ENCODE measurements around the gene PPAN.

PPAN gene

DNA sequence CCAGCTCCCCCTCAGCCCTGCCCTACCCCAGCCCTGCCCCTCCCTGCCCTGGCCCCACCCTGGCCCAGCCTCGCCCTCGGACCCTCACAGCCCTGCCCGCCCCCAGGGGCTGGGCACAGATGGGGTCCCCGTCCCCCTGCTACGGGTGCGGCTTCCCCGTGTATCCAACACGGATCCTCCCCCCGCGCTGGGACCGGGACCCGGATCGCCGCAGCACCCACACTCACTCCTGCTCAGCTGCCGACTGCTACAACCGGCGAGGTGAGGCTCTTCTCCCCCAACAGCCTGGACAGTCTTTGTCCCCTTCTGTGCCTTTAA is 14.8 kb upstream of the PPAN start:
- H3K9me2 ChIP-seq (replicated peaks; ENCODE audit: insufficient read depth, low read length) = no peaks in the 10 kb centered on the region
- TF ChIP-seq, protein P1, sequence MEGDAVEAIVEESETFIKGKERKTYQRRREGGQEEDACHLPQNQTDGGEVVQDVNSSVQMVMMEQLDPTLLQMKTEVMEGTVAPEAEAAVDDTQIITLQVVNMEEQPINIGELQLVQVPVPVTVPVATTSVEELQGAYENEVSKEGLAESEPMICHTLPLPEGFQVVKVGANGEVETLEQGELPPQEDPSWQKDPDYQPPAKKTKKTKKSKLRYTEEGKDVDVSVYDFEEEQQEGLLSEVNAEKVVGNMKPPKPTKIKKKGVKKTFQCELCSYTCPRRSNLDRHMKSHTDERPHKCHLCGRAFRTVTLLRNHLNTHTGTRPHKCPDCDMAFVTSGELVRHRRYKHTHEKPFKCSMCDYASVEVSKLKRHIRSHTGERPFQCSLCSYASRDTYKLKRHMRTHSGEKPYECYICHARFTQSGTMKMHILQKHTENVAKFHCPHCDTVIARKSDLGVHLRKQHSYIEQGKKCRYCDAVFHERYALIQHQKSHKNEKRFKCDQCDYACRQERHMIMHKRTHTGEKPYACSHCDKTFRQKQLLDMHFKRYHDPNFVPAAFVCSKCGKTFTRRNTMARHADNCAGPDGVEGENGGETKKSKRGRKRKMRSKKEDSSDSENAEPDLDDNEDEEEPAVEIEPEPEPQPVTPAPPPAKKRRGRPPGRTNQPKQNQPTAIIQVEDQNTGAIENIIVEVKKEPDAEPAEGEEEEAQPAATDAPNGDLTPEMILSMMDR (IDR thresholded peaks at IDR 0.05; ENCODE audit: insufficient read depth, low read length, poor library complexity, severe bottlenecking) = no peak
- no peak for TF ChIP-seq EZH2phosphoT487 (conservative IDR thresholded peaks at IDR 0.05; ENCODE audit: low read length)
- H3K9me3 ChIP-seq (ENCODE audit: insufficient read depth, low read length) = no peaks in the 10 kb centered on the region
- H2AFZ ChIP-seq (ENCODE audit: low read depth, low read length, severe bottlenecking) = no peak overlapping the region
- H3K27ac ChIP-seq (ENCODE audit: low read depth, low read length) = no peak overlapping the region
- H3F3A ChIP-seq (ENCODE audit: insufficient read depth) = 0 out of 2 replicates have a peak, but pooled peaks cover 3% of the 10 kb centered on the region
- no peaks in the 10 kb centered on the region for H3K79me2 ChIP-seq (ENCODE audit: insufficient read depth, low read length)
- H4K20me1 ChIP-seq (ENCODE audit: low read depth, low read length) = no peaks in the 10 kb centered on the region
- H3K4me2 ChIP-seq (ENCODE audit: low read depth, low read length, poor library complexity, severe bottlenecking) = no peak overlapping the region
- H3K36me3 ChIP-seq (ENCODE audit: low read length) = no peaks in the 10 kb centered on the region
- H3K9ac ChIP-seq (ENCODE audit: low read length) = no peak overlapping the region
- no peak overlapping the region for H3K4me3 ChIP-seq (ENCODE audit: insufficient read depth, low read length, poor library complexity, severe bottlenecking)
- H3K27me3 ChIP-seq (ENCODE audit: low read length) = no peaks in the 10 kb centered on the region

DNA sequence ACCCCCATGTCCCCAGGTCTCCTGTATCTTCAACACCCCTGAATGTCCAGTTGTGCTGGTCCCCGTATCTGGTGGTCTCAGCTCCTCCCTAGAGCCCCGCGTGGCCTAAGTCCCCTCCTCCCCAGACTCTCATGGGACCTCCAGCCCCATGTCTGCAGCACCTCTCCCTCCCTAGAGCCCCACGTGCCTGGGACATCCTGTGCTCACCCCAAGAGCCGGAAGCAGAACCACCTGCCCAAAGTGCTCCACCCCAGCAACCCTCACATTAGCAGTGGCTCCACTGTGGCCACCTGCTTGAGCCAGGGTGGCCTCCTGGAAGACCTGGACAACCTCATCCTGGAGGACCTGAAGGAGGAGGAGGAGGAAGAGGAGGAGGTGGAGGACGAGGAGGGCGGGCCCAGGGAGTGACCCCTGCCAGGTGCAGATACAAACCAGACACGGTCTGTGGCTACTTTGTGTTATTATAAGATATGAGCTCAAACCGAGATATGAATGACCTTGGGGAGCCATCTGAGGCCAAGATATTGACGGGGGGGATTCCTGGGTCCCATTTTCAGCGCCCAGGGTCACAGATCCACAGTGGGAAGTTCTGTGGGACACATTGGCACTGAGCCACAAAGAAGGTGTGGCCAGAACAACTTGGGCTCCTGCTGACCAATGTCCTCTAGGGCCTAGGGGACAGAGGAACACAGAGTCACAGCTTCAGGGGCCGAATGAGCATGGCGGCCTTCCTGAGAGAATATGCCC is 14.1 kb upstream of the PPAN start:
- Histone ChIP-seq H3F3A (ENCODE audit: insufficient read depth) (0 out of 2 replicates have a peak, but pooled peaks cover 3% of the 10 kb centered on the region), H3K79me2 (ENCODE audit: insufficient read depth, low read length) (no peaks in the 10 kb centered on the region), H3K9ac (ENCODE audit: low read length) (peak overlapping the region; percentile 9; the same call in 1 of the 2 replicates), H2AFZ (ENCODE audit: low read depth, low read length, severe bottlenecking) (no peak overlapping the region), H3K9me2 (replicated peaks; ENCODE audit: insufficient read depth, low read length) (no peaks in the 10 kb centered on the region), H3K36me3 (ENCODE audit: low read length) (no peaks in the 10 kb centered on the region), H4K20me1 (ENCODE audit: low read depth, low read length) (no peaks in the 10 kb centered on the region), H3K4me2 (ENCODE audit: low read depth, low read length, poor library complexity, severe bottlenecking) (no peak overlapping the region), H3K27me3 (ENCODE audit: low read length) (no peaks in the 10 kb centered on the region), H3K27ac (ENCODE audit: low read depth, low read length) (no peak overlapping the region), H3K9me3 (ENCODE audit: insufficient read depth, low read length) (no peaks in the 10 kb centered on the region), H3K4me3 (ENCODE audit: insufficient read depth, low read length, poor library complexity, severe bottlenecking) (no peak overlapping the region)
- TF ChIP-seq EZH2phosphoT487 (conservative IDR thresholded peaks at IDR 0.05; ENCODE audit: low read length) = no peak
- TF ChIP-seq, protein P1 (IDR thresholded peaks at IDR 0.05; ENCODE audit: insufficient read depth, low read length, poor library complexity, severe bottlenecking) = no peak

DNA sequence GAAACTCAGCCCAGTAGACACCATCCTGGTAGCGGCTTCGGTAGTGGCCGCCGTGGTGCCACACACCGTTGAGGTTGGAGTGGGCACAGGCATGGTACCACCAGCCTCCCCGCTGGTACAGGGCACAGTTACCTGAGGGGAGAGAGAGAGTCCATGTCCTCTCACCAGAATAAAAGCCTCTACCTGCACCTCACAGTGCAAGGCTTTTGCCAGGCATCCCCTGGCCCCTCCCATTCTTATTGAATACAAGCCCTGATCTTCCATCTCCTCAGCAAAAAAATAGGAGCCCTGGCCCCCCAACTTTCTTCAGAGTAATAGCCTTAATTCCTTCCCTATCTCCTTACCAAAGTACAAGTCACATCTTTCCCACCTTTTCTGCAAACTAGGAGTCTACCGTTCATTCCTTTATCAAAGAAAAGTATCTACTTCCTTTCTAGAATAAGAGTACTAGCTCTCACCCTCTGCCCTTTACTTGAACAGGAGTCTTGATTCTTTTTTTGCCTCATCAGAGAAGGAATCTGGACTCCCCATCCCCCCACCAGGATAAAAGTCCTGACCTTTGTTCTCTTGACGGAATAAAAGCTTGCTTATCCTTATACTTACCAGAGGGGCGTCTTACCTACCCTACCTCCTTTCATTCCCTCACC is 13.4 kb upstream of the PPAN start:
- Histone ChIP-seq H3K9ac (ENCODE audit: low read length) (no peak overlapping the region), H3K79me2 (ENCODE audit: insufficient read depth, low read length) (no peaks in the 10 kb centered on the region), H3K27ac (ENCODE audit: low read depth, low read length) (no peak overlapping the region), H3K27me3 (ENCODE audit: low read length) (no peaks in the 10 kb centered on the region), H3K4me2 (ENCODE audit: low read depth, low read length, poor library complexity, severe bottlenecking) (no peak overlapping the region), H3F3A (ENCODE audit: insufficient read depth) (0 out of 2 replicates have a peak, but pooled peaks cover 3% of the 10 kb centered on the region), H2AFZ (ENCODE audit: low read depth, low read length, severe bottlenecking) (no peak overlapping the region), H3K9me2 (replicated peaks; ENCODE audit: insufficient read depth, low read length) (no peaks in the 10 kb centered on the region), H3K36me3 (ENCODE audit: low read length) (no peaks in the 10 kb centered on the region), H3K9me3 (ENCODE audit: insufficient read depth, low read length) (no peaks in the 10 kb centered on the region), H3K4me3 (ENCODE audit: insufficient read depth, low read length, poor library complexity, severe bottlenecking) (no peak overlapping the region), H4K20me1 (ENCODE audit: low read depth, low read length) (no peaks in the 10 kb centered on the region)
- no peak for TF ChIP-seq EZH2phosphoT487 (conservative IDR thresholded peaks at IDR 0.05; ENCODE audit: low read length)
- TF ChIP-seq, protein P1 (IDR thresholded peaks at IDR 0.05; ENCODE audit: insufficient read depth, low read length, poor library complexity, severe bottlenecking) = no peak

Data from SU-DHL-6 (cell line).